Fibroblast of lung (primary cell): ENCODE results near the gene C5orf15.

Source experiments
- CTCF ChIP-seq, 2 donors: IDR thresholded peaks in 1 of 2; conservative IDR thresholded peaks in 1 of 2; 1 replicate in 1 of 2; 2 replicates in 1 of 2; pipeline ENCODE4 v1.5.1; 2011 to 2012; ENCODE audit warnings: low read length in 2 of 2, control low read depth in 1 of 2, inconsistent platforms in 1 of 2, low read depth in 1 of 2, mild to moderate bottlenecking in 1 of 2
- EZH2 ChIP-seq: IDR thresholded peaks from 2 replicates; pipeline ENCODE4 v1.5.1; 2012; ENCODE audit warnings: low read length, control low read depth, mild to moderate bottlenecking; ENCODE audit errors: missing control alignments

GRCh38 chr5:133921979-133922378, 46.4 kb downstream of the C5orf15 start:
- TF ChIP-seq CTCF (conservative IDR thresholded peaks at IDR 0.05 in 1 of 2, IDR thresholded peaks at IDR 0.05 in 1 of 2; ENCODE audit: low read depth in 1 of 2, low read length in 2 of 2), result no peak
- no peak for TF ChIP-seq EZH2
